Endothelial cell of umbilical vein (primary cell): ENCODE data around the gene SEC31A. TPM values are rescaled to one million over a fixed set of nuclear protein-coding genes. Genes with fewer than 3 reads are reported as not detected.

Experiments
- BruUV-seq: library from RNA; stranded (reverse); fragments of 400-500 nt; replicated peaks from 2 replicates; lab custom pipeline; 2021; lab: Mats Ljungman, UMichigan
- CTCF ChIA-PET: fragments of 300-600, 350-600 bp; sonication (Branson Sonifier 250); formaldehyde crosslinking; loops from one replicate; lab custom pipeline; 2021; ENCODE audit warnings: antibody characterized with exemption, inconsistent platforms; lab: Charles Lee
- POLR2A ChIA-PET: fragments of 300-600, 350-600 bp; sonication (Branson Sonifier 250); formaldehyde crosslinking; loops from one replicate; lab custom pipeline; 2021; ENCODE audit warnings: antibody characterized with exemption, inconsistent platforms; lab: Charles Lee
- DNase-seq: peaks from one replicate; pipeline ENCODE4 v3.0.0-alpha.2; 2011; ENCODE audit warnings: low read depth, low spot score
- FAIRE-seq: peaks from 2 replicates; lab custom pipeline; 2011; peaks lifted over from hg19 to GRCh38; lab: Jason Lieb, UNC
- H2AFZ ChIP-seq: 2 replicates; pipeline ENCODE4 v1.6.0; 2012; ENCODE audit warnings: low read depth, low read length, control low read depth, inconsistent platforms
- H3K27ac ChIP-seq: 2 replicates; pipeline ENCODE4 v1.5.1; 2011; ENCODE audit warnings: low read depth, mild to moderate bottlenecking, control low read depth, low read length, moderate library complexity; ENCODE audit not compliant: insufficient read depth
- H3K27me3 ChIP-seq, 2 experiments: 2 replicates each; pipeline versions ENCODE4 v1.6.0 to v1.6.1; 2011; ENCODE audit warnings: low read length in 2 of 2, mixed read lengths in 1 of 2; ENCODE audit not compliant: control insufficient read depth in 2 of 2, insufficient read depth in 2 of 2
- H3K36me3 ChIP-seq, 2 experiments: 2 replicates in 1 of 2; 3 replicates in 1 of 2; pipeline ENCODE4 v1.5.1; 2011; ENCODE audit warnings: low read length in 2 of 2, mild to moderate bottlenecking in 1 of 2, moderate library complexity in 1 of 2; ENCODE audit not compliant: control insufficient read depth in 2 of 2, insufficient read depth in 2 of 2; ENCODE audit errors: extremely low read depth in 1 of 2
- H3K4me1 ChIP-seq: 3 replicates; pipeline ENCODE4 v1.5.1; 2011; ENCODE audit warnings: mild to moderate bottlenecking, low read length; ENCODE audit not compliant: control insufficient read depth, insufficient read depth; ENCODE audit errors: extremely low read depth
- H3K4me2 ChIP-seq: 2 replicates; pipeline ENCODE4 v1.6.1; 2011; ENCODE audit warnings: low read length, control low read depth, mixed read lengths; ENCODE audit not compliant: insufficient read depth
- H3K4me3 ChIP-seq, 3 experiments: fragments of 200-600 bp in 1 of 3; sonication (generic), shearing (Covaris generic) in 1 of 3; replicated peaks in 1 of 3; 2 replicates each; pipeline ENCODE4 v1.5.1; 2011 to 2016; ENCODE audit warnings: control low read depth in 3 of 3, low read length in 3 of 3, mild to moderate bottlenecking in 2 of 3, inconsistent platforms in 1 of 3, low read depth in 1 of 3, moderate library complexity in 1 of 3; ENCODE audit not compliant: insufficient read depth in 1 of 3
- H3K79me2 ChIP-seq: 2 replicates; pipeline ENCODE4 v1.6.0; 2012; ENCODE audit warnings: low read length, inconsistent platforms; ENCODE audit not compliant: control insufficient read depth, insufficient read depth
- H3K9ac ChIP-seq: replicated peaks from 2 replicates; pipeline ENCODE3; 2011; ENCODE audit warnings: low read length, control low read depth; ENCODE audit not compliant: insufficient read depth; ENCODE audit errors: extremely low read depth
- H3K9me1 ChIP-seq: replicated peaks from 3 replicates; pipeline ENCODE4 v1.6.0; 2011; ENCODE audit warnings: mild to moderate bottlenecking, low read length; ENCODE audit not compliant: control insufficient read depth, insufficient read depth; ENCODE audit errors: extremely low read depth
- H3K9me3 ChIP-seq: replicated peaks from 2 replicates; pipeline ENCODE4 v1.5.1; 2012; ENCODE audit warnings: low read length, inconsistent platforms; ENCODE audit not compliant: control insufficient read depth, insufficient read depth
- H4K20me1 ChIP-seq: replicated peaks from 2 replicates; pipeline ENCODE3; 2011; ENCODE audit warnings: mild to moderate bottlenecking, low read length; ENCODE audit not compliant: control insufficient read depth, insufficient read depth; ENCODE audit errors: extremely low read depth
- CTCF ChIP-seq, 2 donors: IDR thresholded peaks; 1 replicate in 1 of 2; 2 replicates in 1 of 2; pipeline ENCODE4 v1.5.1; 2011; ENCODE audit warnings: low read length in 2 of 2, mild to moderate bottlenecking in 2 of 2, moderate library complexity in 2 of 2, control low read depth in 1 of 2, inconsistent platforms in 1 of 2, low read depth in 1 of 2; ENCODE audit not compliant: insufficient read depth in 1 of 2; ENCODE audit errors: extremely low read depth in 1 of 2
- EZH2 ChIP-seq: IDR thresholded peaks from 2 replicates; pipeline ENCODE4 v1.6.1; 2012; ENCODE audit warnings: borderline replicate concordance, low read depth, mild to moderate bottlenecking, moderate library complexity, low read length, inconsistent platforms; ENCODE audit not compliant: severe bottlenecking
- FOS ChIP-seq: IDR thresholded peaks from 2 replicates; pipeline ENCODE4 v1.6.1; 2011; ENCODE audit warnings: mild to moderate bottlenecking, low read length, moderate library complexity, borderline replicate concordance; ENCODE audit not compliant: insufficient read depth
- GATA2 ChIP-seq: IDR thresholded peaks from 2 replicates; pipeline ENCODE4 v1.7.0; 2011; ENCODE audit warnings: low read depth, mild to moderate bottlenecking, moderate library complexity, mixed read lengths, low read length; ENCODE audit not compliant: insufficient read length, insufficient read depth
- JUN ChIP-seq: IDR thresholded peaks from 2 replicates; pipeline ENCODE4 v1.6.1; 2011; ENCODE audit warnings: borderline replicate concordance, low read depth; ENCODE audit not compliant: insufficient read length, insufficient read depth
- MAX ChIP-seq: IDR thresholded peaks from 2 replicates; pipeline ENCODE4 v1.6.1; 2011; ENCODE audit not compliant: insufficient read depth, insufficient read length
- MYC ChIP-seq: IDR thresholded peaks from one replicate; pipeline ENCODE4 v1.6.1; 2011; ENCODE audit warnings: mild to moderate bottlenecking, low read depth, low read length
- POLR2A ChIP-seq: IDR thresholded peaks from 2 replicates; pipeline ENCODE4 v1.6.1; 2012; ENCODE audit warnings: low read depth, mild to moderate bottlenecking, control low read depth, low read length
- POLR2AphosphoS5 ChIP-seq: IDR thresholded peaks from 2 replicates; pipeline ENCODE4 v1.6.1; 2012; ENCODE audit warnings: low read depth, mild to moderate bottlenecking, control low read depth, low read length, moderate library complexity; ENCODE audit not compliant: insufficient read depth
- dilution Hi-C: fragments of 300-500 bp; cut with MboI; formaldehyde crosslinking; loops from one replicate; pipeline ENCODE4 v1.15.0; 2019; ENCODE audit warnings: low sequenced_read_pairs; ENCODE audit not compliant: extremely low pct_ligation_motif_present
- intact Hi-C: fragments of 100-400 bp; cut with micrococcal nuclease; formaldehyde crosslinking; loops from one replicate; pipeline ENCODE4 v1.10.0; 2022
- polyA plus RNA-seq, 4 experiments: library from polyadenylated mRNA; depleted of rRNA in 3 of 4; stranded (reverse) in 3 of 4; unstranded in 1 of 4; fragments of >200 nt; gene quantifications; 2 replicates each; pipeline versions ENCODE4 v1.2.1 to v1.2.3, GENCODE V29; 2011 to 2012; ENCODE audit warnings: missing spikeins in 1 of 4
- total RNA-seq: library from RNA; stranded (reverse); gene quantifications from 2 replicates; pipeline ENCODE4 v1.2.3, GENCODE V29; 2021

SEC31A gene
- total and polyA plus RNA-seq, 2 donors (not counting 3 experiments of a cell fraction or from before 2014, with no cell fraction given), result 226 to 301 TPM

- no peak for FAIRE-seq
- POLR2A ChIA-PET, result no interaction called here
- no peaks in the 10 kb centered on the region for H4K20me1 ChIP-seq
- H3K36me3 ChIP-seq, result no peaks in the 10 kb centered on the region
- peaks cover 15% of the 10 kb centered on the region for H3K4me1 ChIP-seq
- no peaks in the 10 kb centered on the region for H3K27me3 ChIP-seq
- H3K9me3 ChIP-seq, result no peaks in the 10 kb centered on the region
- H2AFZ ChIP-seq, result no peak overlapping the region
- H3K4me2 ChIP-seq, result no peak overlapping the region
- H3K79me2 ChIP-seq, result peaks cover 24% of the 10 kb centered on the region
- DNase-seq, result no peak
- H3K4me3 ChIP-seq, result no peak overlapping the region
- intact Hi-C loops (no loop called here), dilution Hi-C loops (no loop called here)
- BruUV-seq, result no TSS peak
- no peak overlapping the region for H3K27ac ChIP-seq
- TF ChIP-seq MAX, result no peak
- no peak for TF ChIP-seq GATA2
- TF ChIP-seq POLR2A, result no peak
- no peak for TF ChIP-seq MYC
- TF ChIP-seq CTCF (IDR thresholded peaks at IDR 0.05; ENCODE audit: extremely low read depth in 1 of 2, insufficient read depth in 1 of 2, low read depth in 1 of 2, low read length in 2 of 2), result no peak
- no peak for TF ChIP-seq JUN
- no peak for TF ChIP-seq FOS
- no peak for TF ChIP-seq EZH2
- no peak for TF ChIP-seq POLR2AphosphoS5
- CTCF ChIA-PET, result interaction anchor here (0.8 to 1.2 kb wide), 5 partner anchors 18 to 40 kb away, joined by 3 to 5 read pairs (median 3); no protein-coding TSS in a partner anchor
- no peaks in the 10 kb centered on the region for H3K9me1 ChIP-seq
- no peak overlapping the region for H3K9ac ChIP-seq
Measured at GRCh38 chr4:82779032-82779431, 111.9 kb downstream of the SEC31A start.
